MM.1S (cell line): ENCODE data around the gene CCDC150.
A peak's percentile ranks its signal among the peaks of the same experiment; 100 is the strongest.

Experiments used
- DNase-seq: peaks from one replicate; pipeline ENCODE4 v3.0.0-alpha.2; 2015
- H2AFZ ChIP-seq: fragments of 300-600 bp; sonication (generic); 2 replicates; pipeline ENCODE4 v1.6.0; 2016; ENCODE audit warnings: antibody characterized with exemption, low read length
- H3F3A ChIP-seq: fragments of 300-600 bp; sonication (generic); 2 replicates; pipeline ENCODE4 v1.6.1; 2016; ENCODE audit warnings: mild to moderate bottlenecking, antibody characterized with exemption, low read length, moderate library complexity, mixed read lengths; ENCODE audit not compliant: insufficient read depth
- H3K27ac ChIP-seq: fragments of 300-600 bp; sonication (generic); 2 replicates; pipeline ENCODE4 v1.5.1; 2016; ENCODE audit warnings: mild to moderate bottlenecking, low read length
- H3K27me3 ChIP-seq: fragments of 300-600 bp; sonication (generic); replicated peaks from 2 replicates; pipeline ENCODE4 v1.6.0; 2016; ENCODE audit warnings: low read length; ENCODE audit not compliant: insufficient read depth
- H3K36me3 ChIP-seq: fragments of 300-600 bp; sonication (generic); replicated peaks from 2 replicates; pipeline ENCODE4 v1.6.1; 2016; ENCODE audit warnings: mild to moderate bottlenecking, low read length, mixed read lengths; ENCODE audit not compliant: insufficient read depth
- H3K4me1 ChIP-seq: fragments of 300-600 bp; sonication (generic); 2 replicates; pipeline ENCODE4 v1.6.1; 2016; ENCODE audit warnings: low read length, mixed read lengths
- H3K4me2 ChIP-seq: fragments of 300-600 bp; sonication (generic); 2 replicates; pipeline ENCODE4 v1.6.0; 2016; ENCODE audit warnings: low read depth, low read length
- H3K4me3 ChIP-seq: fragments of 300-600 bp; sonication (generic); 2 replicates; pipeline ENCODE4 v1.5.1; 2016; ENCODE audit warnings: low read length, mixed read lengths
- H3K79me2 ChIP-seq: fragments of 300-600 bp; sonication (generic); 2 replicates; pipeline ENCODE4 v1.6.1; 2016; ENCODE audit warnings: mixed run types, low read length, mixed read lengths
- H3K9ac ChIP-seq: fragments of 300-600 bp; sonication (generic); 2 replicates; pipeline ENCODE4 v1.6.1; 2016; ENCODE audit warnings: low read length, mixed read lengths
- H3K9me2 ChIP-seq: fragments of 300-600 bp; sonication (generic); replicated peaks from 2 replicates; pipeline ENCODE4 v1.6.1; 2016; ENCODE audit warnings: mild to moderate bottlenecking, low read length, mixed read lengths; ENCODE audit not compliant: insufficient read depth
- H3K9me3 ChIP-seq: fragments of 300-600 bp; sonication (generic); replicated peaks from 2 replicates; pipeline ENCODE4 v1.6.1; 2016; ENCODE audit warnings: mild to moderate bottlenecking, low read length, mixed read lengths; ENCODE audit not compliant: insufficient read depth
- H4K20me1 ChIP-seq: fragments of 300-600 bp; sonication (generic); 2 replicates; pipeline ENCODE4 v1.6.1; 2016; ENCODE audit warnings: mild to moderate bottlenecking, low read length, moderate library complexity, mixed read lengths; ENCODE audit not compliant: insufficient read depth
- CTCF ChIP-seq: fragments of 300-600 bp; sonication (generic); IDR thresholded peaks from 2 replicates; pipeline ENCODE4 v1.5.1; 2016; ENCODE audit warnings: antibody characterized with exemption, low read length, mixed read lengths
- EZH2 ChIP-seq: fragments of 300-600 bp; sonication (generic); optimal IDR thresholded peaks from 2 replicates; pipeline ENCODE3; 2017; ENCODE audit warnings: low read depth, mild to moderate bottlenecking, antibody characterized with exemption, low read length, mixed read lengths
- EZH2phosphoT487 ChIP-seq: fragments of 300-600 bp; sonication (generic); IDR thresholded peaks from 2 replicates; pipeline ENCODE4 v1.6.1; 2018; ENCODE audit warnings: antibody characterized with exemption, low read length

CCDC150 gene

DNA sequence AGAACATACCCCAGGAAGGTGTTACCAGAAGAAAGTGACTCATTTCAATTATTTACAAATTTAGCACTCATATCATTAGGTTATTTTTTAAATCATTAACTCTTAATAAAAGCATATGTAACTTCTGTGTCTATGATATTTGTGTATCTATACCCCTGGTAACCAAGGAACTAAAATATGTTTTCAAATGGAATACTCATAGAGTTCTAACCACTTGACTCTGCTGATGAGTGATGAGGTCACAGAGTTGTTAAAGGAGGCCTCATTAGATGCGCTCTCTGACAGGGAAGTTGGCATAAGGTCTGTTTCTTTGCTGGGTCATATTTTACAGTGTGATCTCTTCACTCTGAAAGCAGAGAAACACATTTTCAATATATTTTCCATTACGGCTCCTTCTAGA, 73.4 kb downstream of the CCDC150 start:
- H3K4me1 ChIP-seq: no peaks in the 10 kb centered on the region
- no peaks in the 10 kb centered on the region for H3K27me3 ChIP-seq
- no peaks in the 10 kb centered on the region for H3K9me3 ChIP-seq
- H3K9me2 ChIP-seq: no peaks in the 10 kb centered on the region
- H3K27ac ChIP-seq: no peak overlapping the region
- no peaks in the 10 kb centered on the region for H3F3A ChIP-seq
- no peak overlapping the region for H2AFZ ChIP-seq
- H3K79me2 ChIP-seq: no peaks in the 10 kb centered on the region
- H3K9ac ChIP-seq: no peak overlapping the region
- DNase-seq: no peak
- no peaks in the 10 kb centered on the region for H3K36me3 ChIP-seq
- H3K4me3 ChIP-seq: no peak overlapping the region
- TF ChIP-seq CTCF (no peak), EZH2phosphoT487 (no peak), EZH2 (no peak)
- no peaks in the 10 kb centered on the region; the same call in 1 of the 2 replicates for H4K20me1 ChIP-seq
- H3K4me2 ChIP-seq: no peak overlapping the region

- H3K9ac ChIP-seq: no peak overlapping the region
- peak overlapping the region; percentile 6; the same call in 1 of the 2 replicates for H3K27ac ChIP-seq
- no peaks in the 10 kb centered on the region for H3K79me2 ChIP-seq
- no peaks in the 10 kb centered on the region for H3K9me2 ChIP-seq
- H3F3A ChIP-seq: peaks cover 18% of the 10 kb centered on the region
- DNase-seq: no peak
- H3K4me3 ChIP-seq: no peak overlapping the region
- no peaks in the 10 kb centered on the region for H3K27me3 ChIP-seq
- H3K36me3 ChIP-seq: no peaks in the 10 kb centered on the region
- TF ChIP-seq EZH2 (no peak), CTCF (no peak), EZH2phosphoT487 (no peak)
- peaks cover 4% of the 10 kb centered on the region for H3K4me1 ChIP-seq
- H2AFZ ChIP-seq: no peak overlapping the region
- peak overlapping the region; percentile 69 for H3K4me2 ChIP-seq
- H4K20me1 ChIP-seq: no peaks in the 10 kb centered on the region; the same call in 1 of the 2 replicates
- H3K9me3 ChIP-seq: no peaks in the 10 kb centered on the region
Measured at GRCh38 chr2:196718419-196719109, 79.0 kb downstream of the CCDC150 start.

- no peaks in the 10 kb centered on the region for H3K36me3 ChIP-seq
- DNase-seq: peak; percentile 85
- H3K9ac ChIP-seq: no peak overlapping the region
- H3K9me3 ChIP-seq: no peaks in the 10 kb centered on the region
- H3K9me2 ChIP-seq: no peaks in the 10 kb centered on the region
- peaks cover 18% of the 10 kb centered on the region for H3F3A ChIP-seq
- TF ChIP-seq EZH2 (no peak), CTCF (peak; percentile 37), EZH2phosphoT487 (no peak)
- H3K27me3 ChIP-seq: no peaks in the 10 kb centered on the region
- H3K27ac ChIP-seq: peak overlapping the region; percentile 6; the same call in 1 of the 2 replicates
- H3K4me3 ChIP-seq: peak overlapping the region; percentile 4; the same call in 1 of the 2 replicates
- no peak overlapping the region for H2AFZ ChIP-seq
- H4K20me1 ChIP-seq: no peaks in the 10 kb centered on the region
- H3K79me2 ChIP-seq: no peaks in the 10 kb centered on the region
- peaks cover 4% of the 10 kb centered on the region for H3K4me1 ChIP-seq
- H3K4me2 ChIP-seq: peak overlapping the region; percentile 69
Measured at GRCh38 chr2:196719110-196719872, 79.8 kb downstream of the CCDC150 start.
